Measurements from ENCODE around the gene CFAP57.

Gene CFAP57

DNA sequence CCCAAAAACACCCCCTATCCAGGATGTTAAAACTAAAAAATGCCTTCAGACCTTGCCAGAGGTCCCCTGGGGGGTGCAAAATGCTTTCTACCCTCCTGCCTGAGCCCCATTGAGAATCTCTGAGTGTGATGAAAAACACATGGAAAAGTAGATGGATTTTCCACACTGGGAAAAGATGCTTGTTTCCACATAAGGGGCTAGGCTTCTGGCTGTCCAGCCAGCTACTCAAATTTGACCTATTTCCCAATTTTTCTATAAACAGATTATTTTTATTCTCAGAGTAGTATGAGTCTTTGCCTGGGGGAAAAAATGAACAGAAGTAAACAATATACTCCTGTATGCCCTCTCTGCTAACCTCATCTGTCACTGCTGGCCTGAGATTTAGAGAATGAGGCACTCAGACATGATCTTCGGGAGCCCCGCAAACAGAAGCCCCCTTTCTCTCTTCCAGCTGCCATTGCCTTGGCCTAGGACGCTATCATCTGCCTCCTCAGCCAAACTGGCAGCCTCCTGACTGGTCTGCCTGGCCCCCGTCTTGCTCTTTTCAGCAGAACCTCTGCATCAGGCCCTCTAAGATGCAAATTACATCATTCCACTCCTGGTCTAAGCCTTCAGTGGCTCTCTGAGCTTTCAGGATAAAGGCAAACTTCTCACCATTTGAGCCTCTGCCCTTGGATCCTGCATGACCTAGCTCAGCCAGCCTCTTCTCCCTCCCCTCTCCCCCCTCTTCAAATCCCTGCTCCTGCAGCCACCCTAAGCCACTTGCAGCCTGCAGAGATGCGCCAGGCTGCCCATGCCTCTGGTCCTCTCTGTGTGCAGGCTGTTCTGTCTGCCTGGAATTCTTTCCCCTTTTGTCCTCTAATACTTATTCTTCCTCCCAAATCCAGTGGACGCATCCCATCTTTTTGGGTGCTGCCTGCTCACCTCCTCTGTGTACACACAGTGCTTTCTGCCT is 58.0 kb downstream of the CFAP57 start:
- H3K27ac ChIP-seq (ENCODE audit: low read depth, low read length): no peak overlapping the region
- H3K9ac ChIP-seq (ENCODE audit: low read length): no peak overlapping the region
- H3K4me1 ChIP-seq (ENCODE audit: insufficient read depth, low read length): peaks cover 3% of the 10 kb centered on the region
- H3K9me3 ChIP-seq (ENCODE audit: low read length): no peaks in the 10 kb centered on the region
- no peaks in the 10 kb centered on the region for H3K36me3 ChIP-seq (ENCODE audit: insufficient read depth, low read length)
- H3K4me3 ChIP-seq (ENCODE audit: low read depth in 1 of 2, low read length in 2 of 2): no peak overlapping the region
- H3K27me3 ChIP-seq (ENCODE audit: control insufficient read depth in 1 of 2, insufficient read depth in 2 of 2, low read length in 2 of 2): no peaks in the 10 kb centered on the region

- H3K27ac ChIP-seq (ENCODE audit: low read depth, low read length): no peak overlapping the region
Observed at GRCh38 chr1:43232074-43232473, 59.9 kb downstream of the CFAP57 start.

DNA sequence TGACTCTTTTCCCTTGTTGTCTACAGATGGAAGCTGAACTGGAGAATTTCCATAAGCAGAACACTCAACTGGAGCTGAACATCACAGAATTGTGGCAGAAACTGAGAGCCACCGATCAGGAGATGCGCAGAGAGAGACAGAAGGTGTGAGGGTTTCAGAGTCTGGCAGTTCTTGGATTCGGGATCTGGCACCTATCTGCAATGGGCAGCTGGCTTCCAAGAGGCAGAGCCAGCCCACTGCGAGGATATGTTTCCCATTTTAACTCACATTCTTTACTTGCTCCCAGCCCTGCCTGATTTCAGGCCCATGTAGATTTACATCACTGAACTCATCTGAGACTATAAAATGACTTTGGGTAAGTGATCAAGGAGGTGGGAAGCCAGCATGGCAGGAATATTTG is 60.4 kb downstream of the CFAP57 start:
- Histone ChIP-seq H3K27me3 (ENCODE audit: control insufficient read depth in 1 of 2, insufficient read depth in 2 of 2, low read length in 2 of 2) (no peaks in the 10 kb centered on the region), H3K9me3 (ENCODE audit: low read length) (no peaks in the 10 kb centered on the region), H3K36me3 (ENCODE audit: insufficient read depth, low read length) (no peaks in the 10 kb centered on the region), H3K9ac (ENCODE audit: low read length) (no peak overlapping the region), H3K27ac (ENCODE audit: low read depth, low read length) (no peak overlapping the region), H3K4me3 (ENCODE audit: low read depth in 1 of 2, low read length in 2 of 2) (no peak overlapping the region), H3K4me1 (ENCODE audit: insufficient read depth, low read length) (no peaks in the 10 kb centered on the region)

More at GRCh38 chr1:43232074-43232473, 59.9 kb downstream of the CFAP57 start:
- Histone ChIP-seq H3K4me1 (ENCODE audit: insufficient read depth, low read length) (peaks cover 2% of the 10 kb centered on the region), H3K4me3 (ENCODE audit: low read depth in 1 of 2, low read length in 2 of 2) (no peak overlapping the region), H3K27me3 (ENCODE audit: control insufficient read depth in 1 of 2, insufficient read depth in 2 of 2, low read length in 2 of 2) (no peaks in the 10 kb centered on the region), H3K36me3 (ENCODE audit: insufficient read depth, low read length) (no peaks in the 10 kb centered on the region), H3K9ac (ENCODE audit: low read length) (no peak overlapping the region), H3K9me3 (ENCODE audit: low read length) (no peaks in the 10 kb centered on the region)

GRCh38 chr1:43233631-43234030 is 61.5 kb downstream of the CFAP57 start:
- Histone ChIP-seq H3K4me3 (ENCODE audit: low read depth in 1 of 2, low read length in 2 of 2) (no peak overlapping the region), H3K4me1 (ENCODE audit: insufficient read depth, low read length) (no peaks in the 10 kb centered on the region), H3K27ac (ENCODE audit: low read depth, low read length) (no peak overlapping the region), H3K9ac (ENCODE audit: low read length) (no peak overlapping the region), H3K9me3 (ENCODE audit: low read length) (no peaks in the 10 kb centered on the region), H3K36me3 (ENCODE audit: insufficient read depth, low read length) (no peaks in the 10 kb centered on the region), H3K27me3 (ENCODE audit: control insufficient read depth in 1 of 2, insufficient read depth in 2 of 2, low read length in 2 of 2) (no peaks in the 10 kb centered on the region)

- no peak overlapping the region for H3K4me3 ChIP-seq (ENCODE audit: low read depth in 1 of 2, low read length in 2 of 2)
- no peak overlapping the region for H3K27ac ChIP-seq (ENCODE audit: low read depth, low read length)
- H3K9ac ChIP-seq (ENCODE audit: low read length): no peak overlapping the region
- no peaks in the 10 kb centered on the region for H3K36me3 ChIP-seq (ENCODE audit: insufficient read depth, low read length)
- no peaks in the 10 kb centered on the region for H3K27me3 ChIP-seq (ENCODE audit: control insufficient read depth in 1 of 2, insufficient read depth in 2 of 2, low read length in 2 of 2)
- no peaks in the 10 kb centered on the region for H3K9me3 ChIP-seq (ENCODE audit: low read length)
- H3K4me1 ChIP-seq (ENCODE audit: insufficient read depth, low read length): no peaks in the 10 kb centered on the region
Observed at GRCh38 chr1:43234267-43234666, 62.1 kb downstream of the CFAP57 start.

DNA sequence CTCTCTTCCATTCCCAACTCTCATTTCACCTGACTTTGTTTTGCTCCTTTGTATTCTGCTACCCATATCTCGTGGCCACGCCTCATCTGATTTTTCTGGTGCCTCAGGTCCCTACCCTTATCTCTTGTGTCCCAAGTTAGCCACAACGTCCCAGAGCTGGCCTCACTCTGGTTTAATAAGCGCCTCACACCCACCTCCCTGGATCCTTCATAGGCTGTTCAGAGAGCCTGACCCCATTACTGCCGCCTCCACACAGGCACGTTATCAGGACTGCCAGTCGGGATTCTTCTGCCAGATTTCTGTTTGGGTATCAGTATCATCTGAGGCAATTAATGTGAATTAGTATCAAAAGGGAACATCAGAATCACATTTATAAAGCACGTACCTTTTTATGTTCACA is 62.9 kb downstream of the CFAP57 start:
- Histone ChIP-seq H3K9me3 (ENCODE audit: low read length) (no peaks in the 10 kb centered on the region), H3K27me3 (ENCODE audit: control insufficient read depth in 1 of 2, insufficient read depth in 2 of 2, low read length in 2 of 2) (no peaks in the 10 kb centered on the region), H3K9ac (ENCODE audit: low read length) (no peak overlapping the region), H3K4me3 (ENCODE audit: low read depth in 1 of 2, low read length in 2 of 2) (no peak overlapping the region), H3K27ac (ENCODE audit: low read depth, low read length) (no peak overlapping the region), H3K36me3 (ENCODE audit: insufficient read depth, low read length) (no peaks in the 10 kb centered on the region), H3K4me1 (ENCODE audit: insufficient read depth, low read length) (no peaks in the 10 kb centered on the region)

GRCh38 chr1:43235451-43236121 is 63.5 kb downstream of the CFAP57 start:
- no peak overlapping the region for H3K4me3 ChIP-seq (ENCODE audit: low read depth in 1 of 2, low read length in 2 of 2)
- H3K9ac ChIP-seq (ENCODE audit: low read length): no peak overlapping the region
- no peaks in the 10 kb centered on the region for H3K36me3 ChIP-seq (ENCODE audit: insufficient read depth, low read length)
- H3K4me1 ChIP-seq (ENCODE audit: insufficient read depth, low read length): no peaks in the 10 kb centered on the region
- H3K27ac ChIP-seq (ENCODE audit: low read depth, low read length): no peak overlapping the region
- H3K27me3 ChIP-seq (ENCODE audit: control insufficient read depth in 1 of 2, insufficient read depth in 2 of 2, low read length in 2 of 2): no peaks in the 10 kb centered on the region
- no peaks in the 10 kb centered on the region for H3K9me3 ChIP-seq (ENCODE audit: low read length)

- Histone ChIP-seq H3K9me3 (ENCODE audit: low read length) (no peaks in the 10 kb centered on the region), H3K27me3 (ENCODE audit: control insufficient read depth in 1 of 2, insufficient read depth in 2 of 2, low read length in 2 of 2) (no peaks in the 10 kb centered on the region), H3K4me3 (ENCODE audit: low read depth in 1 of 2, low read length in 2 of 2) (no peak overlapping the region), H3K36me3 (ENCODE audit: insufficient read depth, low read length) (no peaks in the 10 kb centered on the region), H3K27ac (ENCODE audit: low read depth, low read length) (no peak overlapping the region), H3K9ac (ENCODE audit: low read length) (no peak overlapping the region), H3K4me1 (ENCODE audit: insufficient read depth, low read length) (no peaks in the 10 kb centered on the region)
Observed at GRCh38 chr1:43237121-43237520, 65.0 kb downstream of the CFAP57 start.

- no peak overlapping the region for H3K9ac ChIP-seq (ENCODE audit: low read length)
- H3K27ac ChIP-seq (ENCODE audit: low read depth, low read length): no peak overlapping the region
- no peaks in the 10 kb centered on the region for H3K36me3 ChIP-seq (ENCODE audit: insufficient read depth, low read length)
- H3K4me1 ChIP-seq (ENCODE audit: insufficient read depth, low read length): no peaks in the 10 kb centered on the region
- H3K4me3 ChIP-seq (ENCODE audit: low read depth in 1 of 2, low read length in 2 of 2): no peak overlapping the region
- no peaks in the 10 kb centered on the region for H3K27me3 ChIP-seq (ENCODE audit: control insufficient read depth in 1 of 2, insufficient read depth in 2 of 2, low read length in 2 of 2)
- no peaks in the 10 kb centered on the region for H3K9me3 ChIP-seq (ENCODE audit: low read length)
Observed at GRCh38 chr1:43238085-43238484, 66.0 kb downstream of the CFAP57 start.

DNA sequence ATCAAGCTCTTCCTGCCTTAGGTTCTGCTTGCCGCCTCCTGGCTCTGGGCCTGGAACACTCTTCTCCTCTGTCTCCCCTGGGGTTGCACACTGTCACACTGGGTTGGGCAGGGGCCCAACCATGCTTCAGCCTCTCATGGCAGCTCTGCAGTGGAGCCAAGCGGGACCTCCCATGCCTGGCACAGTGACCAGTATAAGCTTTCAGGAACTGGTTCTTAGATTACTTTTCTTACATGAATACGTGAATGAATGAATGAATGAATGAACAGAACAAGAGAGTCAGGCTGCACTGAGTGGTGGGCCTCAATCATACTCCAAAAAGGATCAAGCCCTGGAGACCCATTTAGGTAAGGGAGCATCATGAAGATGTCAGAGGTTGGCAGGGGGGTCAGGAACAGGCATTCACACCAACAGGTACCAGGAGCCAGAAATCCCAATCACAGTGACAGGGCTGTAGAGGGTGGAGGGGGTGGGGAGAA is 66.9 kb downstream of the CFAP57 start:
- Histone ChIP-seq H3K36me3 (ENCODE audit: insufficient read depth, low read length) (no peaks in the 10 kb centered on the region), H3K27me3 (ENCODE audit: control insufficient read depth in 1 of 2, insufficient read depth in 2 of 2, low read length in 2 of 2) (no peaks in the 10 kb centered on the region), H3K4me1 (ENCODE audit: insufficient read depth, low read length) (no peaks in the 10 kb centered on the region), H3K9ac (ENCODE audit: low read length) (no peak overlapping the region), H3K9me3 (ENCODE audit: low read length) (no peaks in the 10 kb centered on the region), H3K4me3 (ENCODE audit: low read depth in 1 of 2, low read length in 2 of 2) (no peak overlapping the region), H3K27ac (ENCODE audit: low read depth, low read length) (no peak overlapping the region)

DNA sequence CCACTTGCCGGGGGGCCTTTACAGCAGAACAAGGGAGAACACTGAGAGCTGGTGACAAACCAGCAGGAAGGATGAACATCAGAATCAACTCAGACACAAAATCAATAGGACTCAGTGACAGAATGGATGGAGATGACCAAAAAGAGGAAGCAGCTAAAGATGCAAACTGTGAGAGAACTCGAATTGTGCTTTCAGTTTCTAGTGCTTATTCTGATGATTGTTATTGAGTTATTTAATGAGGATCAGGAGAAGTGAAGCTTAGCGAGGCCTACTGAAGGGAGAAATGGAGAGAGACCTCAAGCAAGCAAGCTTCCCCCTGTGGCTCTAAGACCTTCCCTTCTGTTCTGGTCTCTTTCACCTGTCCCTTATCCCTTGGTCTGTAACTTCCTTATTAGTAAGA is 67.4 kb downstream of the CFAP57 start:
- H3K4me1 ChIP-seq (ENCODE audit: insufficient read depth, low read length): no peaks in the 10 kb centered on the region
- no peaks in the 10 kb centered on the region for H3K9me3 ChIP-seq (ENCODE audit: low read length)
- H3K27me3 ChIP-seq (ENCODE audit: control insufficient read depth in 1 of 2, insufficient read depth in 2 of 2, low read length in 2 of 2): no peaks in the 10 kb centered on the region
- H3K27ac ChIP-seq (ENCODE audit: low read depth, low read length): no peak overlapping the region
- H3K4me3 ChIP-seq (ENCODE audit: low read depth in 1 of 2, low read length in 2 of 2): no peak overlapping the region
- H3K36me3 ChIP-seq (ENCODE audit: insufficient read depth, low read length): no peaks in the 10 kb centered on the region
- H3K9ac ChIP-seq (ENCODE audit: low read length): no peak overlapping the region
